HCT116 (cell line): ENCODE results near the gene ARMC8. TPM values are rescaled to one million over a fixed set of nuclear protein-coding genes. Genes with fewer than 3 reads are reported as not detected.
A peak's percentile ranks its signal among the peaks of the same experiment; 100 is the strongest.

Experiments used
- ATAC-seq: fragments of 200-7000 bp; cut with Tn5 transposase; 2 replicates; pipeline ENCODE4 v1.9.1; 2020; ENCODE audit warnings: mild to moderate bottlenecking, moderate library complexity
- BruUV-seq: library from RNA; stranded (reverse); fragments of 400-500 nt; replicated peaks from 2 replicates; lab custom pipeline; 2021; lab: Mats Ljungman, UMichigan
- CTCF ChIA-PET: fragments of 300-600 bp; sonication (Branson Sonifier 250); formaldehyde crosslinking; loops from one replicate; lab custom pipeline; 2021; ENCODE audit warnings: antibody characterized with exemption; lab: Charles Lee
- POLR2A ChIA-PET: fragments of 300-600, 350-600 bp; sonication (Branson Sonifier 250); formaldehyde crosslinking; loops from one replicate; lab custom pipeline; 2021; ENCODE audit warnings: antibody characterized with exemption; lab: Charles Lee
- RAD21 ChIA-PET, 2 experiments: fragments of 300-600 bp; sonication (Branson Sonifier 250); formaldehyde crosslinking; loops; one replicate each; lab custom pipeline; 2023; ENCODE audit warnings: low total read pairs in 2 of 2; ENCODE audit not compliant: uncharacterized antibody in 2 of 2, unreplicated experiment in 2 of 2, low non-redundant PET in 1 of 2; lab: Charles Lee
- DNase-seq: peaks from one replicate; pipeline ENCODE4 v3.0.0-alpha.2; 2010; ENCODE audit warnings: low read depth, low spot score
- H2AFZ ChIP-seq: fragments of 200-600 bp; shearing (Covaris generic), sonication (generic); 2 replicates; pipeline ENCODE4 v1.6.1; 2017; ENCODE audit warnings: low read depth, mixed run types, mixed read lengths, antibody characterized with exemption, low read length; ENCODE audit not compliant: poor library complexity, severe bottlenecking
- H3K27ac ChIP-seq: 2 replicates; pipeline ENCODE4 v1.5.1; 2012; ENCODE audit warnings: low read depth, low read length
- H3K27me3 ChIP-seq: fragments of 200-600 bp; sonication (generic); 2 replicates; pipeline ENCODE4 v1.6.1; 2016; ENCODE audit warnings: mixed run types, low read length, mixed read lengths; ENCODE audit not compliant: insufficient read depth
- H3K36me3 ChIP-seq, 2 experiments: fragments of 200-500 bp in 1 of 2; fragments of 200-600 bp in 1 of 2; sonication (Bioruptor generic) in 1 of 2; sonication (generic) in 1 of 2; 2 replicates each; pipeline versions ENCODE4 v1.5.1 to v1.6.1; 2014 to 2016; ENCODE audit warnings: low read length in 2 of 2, inconsistent platforms in 1 of 2, mixed read lengths in 1 of 2, mixed run types in 1 of 2; ENCODE audit not compliant: insufficient read depth in 2 of 2, control insufficient read depth in 1 of 2
- H3K4me1 ChIP-seq, 2 experiments: fragments of 200-600 bp in 1 of 2; sonication (generic) in 1 of 2; 2 replicates each; pipeline versions ENCODE4 v1.5.1 to v1.6.1; 2012 to 2017; ENCODE audit warnings: low read length in 2 of 2, inconsistent platforms in 1 of 2, mild to moderate bottlenecking in 1 of 2, mixed read lengths in 1 of 2, mixed run types in 1 of 2, moderate library complexity in 1 of 2; ENCODE audit not compliant: insufficient read depth in 2 of 2, control insufficient read depth in 1 of 2
- H3K4me2 ChIP-seq: fragments of 200-600 bp; sonication (generic); 2 replicates; pipeline ENCODE4 v1.6.1; 2017; ENCODE audit warnings: mixed run types, low read length, mixed read lengths
- H3K4me3 ChIP-seq, 2 experiments: fragments of 200-600 bp in 1 of 2; sonication (generic) in 1 of 2; replicated peaks in 1 of 2; 2 replicates each; pipeline ENCODE4 v1.5.1; 2011 to 2016; ENCODE audit warnings: low read length in 2 of 2, control low read depth in 1 of 2, low read depth in 1 of 2, mild to moderate bottlenecking in 1 of 2, mixed read lengths in 1 of 2, mixed run types in 1 of 2
- H3K79me2 ChIP-seq: fragments of 200-600 bp; sonication (generic); 2 replicates; pipeline ENCODE4 v1.6.1; 2017; ENCODE audit warnings: mild to moderate bottlenecking, mixed run types, low read length, moderate library complexity, mixed read lengths; ENCODE audit not compliant: insufficient read depth
- H3K9ac ChIP-seq: fragments of 200-600 bp; sonication (generic); 2 replicates; pipeline ENCODE4 v1.6.1; 2016; ENCODE audit warnings: low read length, mixed read lengths
- H3K9me2 ChIP-seq: fragments of 200-600 bp; sonication (generic), shearing (Covaris generic); 2 replicates; pipeline ENCODE4 v1.6.1; 2017; ENCODE audit warnings: mixed run types, mild to moderate bottlenecking, moderate library complexity; ENCODE audit not compliant: insufficient read depth
- H3K9me3 ChIP-seq, 2 experiments: fragments of 200-500 bp in 1 of 2; fragments of 200-600 bp in 1 of 2; sonication (Bioruptor generic) in 1 of 2; sonication (generic) in 1 of 2; 2 replicates each; pipeline ENCODE4 v1.6.1; 2014 to 2017; ENCODE audit warnings: low read length in 2 of 2, mixed read lengths in 2 of 2, inconsistent platforms in 1 of 2, low read depth in 1 of 2, mild to moderate bottlenecking in 1 of 2, mixed run types in 1 of 2, moderate library complexity in 1 of 2; ENCODE audit not compliant: control insufficient read depth in 1 of 2, insufficient read depth in 1 of 2
- H4K20me1 ChIP-seq: fragments of 200-600 bp; sonication (generic), shearing (Covaris generic); 2 replicates; pipeline ENCODE4 v1.6.1; 2017; ENCODE audit warnings: mixed run types, mild to moderate bottlenecking, moderate library complexity; ENCODE audit not compliant: insufficient read depth
- CBX3 ChIP-seq: IDR thresholded peaks from 2 replicates; pipeline ENCODE4 v1.6.1; 2012; ENCODE audit warnings: low read depth
- CEBPB ChIP-seq: IDR thresholded peaks from 2 replicates; pipeline ENCODE4 v1.6.1; 2012; ENCODE audit warnings: low read depth
- CTCF ChIP-seq, 3 experiments: fragments of 200-600 bp in 1 of 3; sonication (generic) in 1 of 3; IDR thresholded peaks in 2 of 3; conservative IDR thresholded peaks in 1 of 3; 2 replicates each; pipeline ENCODE4 v1.5.1; 2012 to 2017; ENCODE audit warnings: low read depth in 2 of 3, low read length in 2 of 3, antibody characterized with exemption in 1 of 3, borderline replicate concordance in 1 of 3, control low read depth in 1 of 3, mild to moderate bottlenecking in 1 of 3, mixed read lengths in 1 of 3, mixed run types in 1 of 3, moderate library complexity in 1 of 3; ENCODE audit not compliant: insufficient read depth in 1 of 3
- EZH2phosphoT487 ChIP-seq: fragments of 200-600 bp; IDR thresholded peaks from 2 replicates; pipeline ENCODE4 v1.6.1; 2018; ENCODE audit warnings: antibody characterized with exemption, borderline replicate concordance
- FOSL1 ChIP-seq: IDR thresholded peaks from 2 replicates; pipeline ENCODE4 v1.6.1; 2012; ENCODE audit warnings: low read depth
- MAX ChIP-seq: IDR thresholded peaks from 2 replicates; pipeline ENCODE4 v1.6.1; 2012
- POLR2AphosphoS5 ChIP-seq: IDR thresholded peaks from 2 replicates; pipeline ENCODE4 v1.6.1; 2011; ENCODE audit warnings: mild to moderate bottlenecking, low read depth, low read length, moderate library complexity
- RAD21 ChIP-seq: IDR thresholded peaks from 2 replicates; pipeline ENCODE4 v1.6.1; 2012; ENCODE audit warnings: low read depth, mild to moderate bottlenecking
- SIN3A ChIP-seq: IDR thresholded peaks from 2 replicates; pipeline ENCODE4 v1.6.1; 2012; ENCODE audit warnings: low read depth
- SP1 ChIP-seq: IDR thresholded peaks from 2 replicates; pipeline ENCODE4 v1.6.1; 2012; ENCODE audit warnings: low read depth
- TCF7L2 ChIP-seq: IDR thresholded peaks from 2 replicates; pipeline ENCODE4 v1.7.0; 2011; ENCODE audit warnings: borderline replicate concordance, inconsistent platforms; ENCODE audit not compliant: insufficient read depth, insufficient read length; ENCODE audit errors: extremely low read depth
- YY1 ChIP-seq: IDR thresholded peaks from 2 replicates; pipeline ENCODE4 v1.6.1; 2011; ENCODE audit warnings: low read length, low read depth, moderate library complexity, mild to moderate bottlenecking; ENCODE audit not compliant: insufficient replicate concordance; ENCODE audit errors: extremely low read depth
- intact Hi-C: fragments of 100-400 bp; cut with micrococcal nuclease; formaldehyde crosslinking; loops from 2 replicates; pipeline ENCODE4 v1.10.0; 2022
- total RNA-seq: library from RNA; stranded (reverse); gene quantifications from one replicate; pipeline ENCODE4 v1.2.1, GENCODE V29; 2021; ENCODE audit not compliant: unreplicated experiment

Gene ARMC8
- total RNA-seq, 1 experiment from 2014 or later = 36.2 TPM

GRCh38 chr3:138329127-138329983 is 142.3 kb downstream of the ARMC8 start, which contains the start of gene NME9:
Gene NME9, minus strand, starts transcription at chr3:138329851. Its CDS starts 516 bp downstream, at chr3:138329335.
- Histone ChIP-seq H3K9ac (peak within 1 kb of the TSS; percentile 68), H3K27me3 (no peaks in the 10 kb centered on the region), H3K4me3 (peak within 1 kb of the TSS; percentile 49 to 73), H3K27ac (peak within 1 kb of the TSS; percentile 75), H3K79me2 (no peaks in the 10 kb centered on the region), H3K9me3 (no peaks in the 10 kb centered on the region), H2AFZ (peak within 1 kb of the TSS; percentile 98), H3K36me3 (no peaks in the 10 kb centered on the region), H3K4me2 (peak within 1 kb of the TSS; percentile 99), H3K4me1 (peaks cover 4 to 30% of the 10 kb centered on the region in 2 experiments; a peak in 3 of 4 replicates), H4K20me1 (no peaks in the 10 kb centered on the region), H3K9me2 (no peaks in the 10 kb centered on the region)
- ATAC-seq = peak; percentile 94
- POLR2A ChIA-PET = no interaction called here
- intact Hi-C loops = loop anchor here (5.0 kb wide), 2 partner anchors 212 to 262 kb away; partner anchors contain the start of gene DZIP1L
- peak; percentile 20; the same call in 1 of the 2 replicates for TF ChIP-seq SP1
- peak; percentile 73 for TF ChIP-seq MAX
- TF ChIP-seq FOSL1 = no peak; the same call in 1 of the 2 replicates
- 0 out of 2 replicates have a peak, but pooled peaks have one; percentile 58 for TF ChIP-seq SIN3A
- TF ChIP-seq POLR2AphosphoS5 = no peak
- TF ChIP-seq CTCF (IDR thresholded peaks at IDR 0.05 in 2 of 3, conservative IDR thresholded peaks at IDR 0.05 in 1 of 3; ENCODE audit: borderline replicate concordance in 1 of 3, insufficient read depth in 1 of 3, low read depth in 2 of 3, low read length in 2 of 3) = peak; percentile 69 to 83 (median 75)
- peak; percentile 60; the same call in 1 of the 2 replicates for TF ChIP-seq RAD21
- no peak for TF ChIP-seq CEBPB
- TF ChIP-seq EZH2phosphoT487 = no peak
- peak; percentile 36 for TF ChIP-seq YY1
- peak; percentile 67 for TF ChIP-seq TCF7L2
- TF ChIP-seq CBX3 = peak; percentile 69
- BruUV-seq = no TSS peak
- RAD21 ChIA-PET = no interaction called here
- CTCF ChIA-PET = interaction anchor here (0.9 to 1.6 kb wide), 6 partner anchors 8 to 606 kb away, joined by 3 to 5 read pairs (median 4); partner anchors contain the start of gene MRAS
- peak; percentile 87 for DNase-seq
